Frontal cortex (tissue), 4 donors: ENCODE data around the gene DOCK1. TPM values are rescaled to one million over a fixed set of nuclear protein-coding genes. Genes with fewer than 3 reads are reported as not detected.
"Not testable (repeated sequence)": the region's sequence is repeated elsewhere in the genome, so short reads cannot be mapped to it uniquely, and the experiment has no call there.

Experiments
- DNase-seq, 2 donors: peaks; one replicate each; pipeline ENCODE4 v3.0.0; 2012; ENCODE audit warnings: low spot score in 2 of 2
- FAIRE-seq: peaks from 2 replicates; lab custom pipeline; 2012; peaks lifted over from hg19 to GRCh38; lab: Jason Lieb, UNC
- total RNA-seq: library from RNA; depleted of rRNA; stranded (reverse); fragments of >200 nt; gene quantifications from one replicate; pipeline ENCODE4 v1.2.3, GENCODE V29; 2014
- donor health status: control.
- donor health status: control.
- donor health status: control.

Gene DOCK1
- total RNA-seq, 1 donor from 2014 or later: 14.3 TPM

DNA sequence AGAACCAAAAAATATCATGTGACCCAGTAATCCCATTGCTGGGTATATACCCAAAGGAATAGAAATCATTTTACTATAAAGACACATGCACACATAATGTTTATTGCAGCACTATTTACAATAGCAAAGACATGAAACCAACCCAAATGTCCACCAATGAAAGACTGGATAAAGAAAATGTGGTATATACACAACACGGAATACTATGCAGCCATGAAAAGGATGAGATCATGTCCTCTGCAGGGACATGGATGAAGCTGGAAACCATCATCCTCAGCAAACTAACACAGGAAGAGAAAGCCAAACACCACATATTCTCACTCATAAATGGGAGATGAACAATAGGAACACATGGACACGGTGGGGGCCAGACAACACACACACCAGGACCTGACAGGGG, 5.7 kb upstream of the DOCK1 start:
- DNase-seq, FAIRE-seq: not testable (repeated sequence)

DNA sequence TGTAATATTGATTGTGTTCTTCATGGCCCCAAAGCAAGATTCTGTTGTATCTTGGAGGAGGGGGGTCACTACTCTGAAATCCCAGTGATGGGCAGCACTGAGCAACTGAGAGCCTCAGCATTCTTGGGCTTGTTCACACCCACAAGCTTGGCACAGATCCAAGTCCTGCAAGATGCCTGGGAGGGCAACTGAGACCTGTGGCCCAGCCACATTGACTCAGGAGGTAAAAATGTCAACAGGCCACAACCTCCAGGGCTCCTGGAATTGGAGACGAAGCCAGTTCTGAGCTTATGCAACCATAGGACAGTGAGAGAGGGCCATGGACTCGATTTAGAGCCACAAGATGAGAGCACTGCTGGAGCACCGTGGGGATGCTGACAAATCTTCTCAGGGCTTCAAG, 3.1 kb upstream of the DOCK1 start:
- FAIRE-seq (no peak), DNase-seq (no peak)

DNA sequence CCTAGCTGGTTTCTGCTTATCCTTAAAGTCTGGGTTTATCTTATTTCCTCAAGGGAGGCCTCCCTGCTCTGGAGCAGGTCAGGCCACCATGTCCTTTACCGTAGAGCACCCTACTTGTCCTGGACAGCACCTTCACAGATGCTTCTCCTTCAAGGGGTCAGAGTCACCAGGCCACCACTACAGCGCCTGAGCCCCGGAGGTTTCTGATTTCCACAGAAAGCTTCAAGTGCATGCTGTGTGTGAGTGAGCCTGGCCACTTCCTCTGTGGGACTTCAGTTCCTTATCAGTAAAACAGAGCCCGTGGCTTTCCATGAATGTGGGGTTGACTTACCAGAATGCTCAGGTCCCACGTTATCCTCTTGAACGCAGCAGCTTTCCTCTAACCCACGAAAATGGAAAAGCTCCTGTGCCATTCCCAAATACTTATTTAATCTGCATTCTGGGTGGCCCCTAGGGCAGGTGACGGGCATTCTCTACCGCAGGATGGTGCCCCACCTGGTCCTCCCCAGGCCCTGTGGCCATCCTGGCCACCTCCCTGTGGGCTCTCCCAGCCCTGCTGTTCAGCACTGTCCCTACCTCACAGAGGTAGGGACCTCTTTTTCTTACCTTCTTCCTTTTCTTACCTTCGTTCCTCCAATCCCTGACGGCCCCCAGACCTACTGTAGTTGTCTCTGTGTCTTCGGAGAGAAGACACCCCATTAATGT, 1.4 kb upstream of the DOCK1 start:
- FAIRE-seq (no peak), DNase-seq (no peak)

DNA sequence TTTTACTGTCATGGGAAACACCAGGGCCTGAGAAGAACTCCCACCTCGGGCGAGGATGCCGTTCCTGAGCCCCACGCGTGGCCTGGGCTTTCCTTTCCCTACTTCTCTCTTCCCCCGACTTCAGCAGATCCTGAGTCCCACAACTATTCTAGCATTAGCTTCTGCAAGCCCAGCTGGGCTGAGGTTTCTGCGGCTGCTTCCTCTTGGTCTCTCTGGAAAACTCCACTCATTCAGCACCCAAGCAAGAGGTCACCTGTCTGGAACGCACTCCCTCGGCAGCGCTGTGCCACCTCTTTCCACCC, 761 bp upstream of the DOCK1 start:
- DNase-seq (peak in 1 of 2 donors; percentile 24), FAIRE-seq (no peak)

DNA sequence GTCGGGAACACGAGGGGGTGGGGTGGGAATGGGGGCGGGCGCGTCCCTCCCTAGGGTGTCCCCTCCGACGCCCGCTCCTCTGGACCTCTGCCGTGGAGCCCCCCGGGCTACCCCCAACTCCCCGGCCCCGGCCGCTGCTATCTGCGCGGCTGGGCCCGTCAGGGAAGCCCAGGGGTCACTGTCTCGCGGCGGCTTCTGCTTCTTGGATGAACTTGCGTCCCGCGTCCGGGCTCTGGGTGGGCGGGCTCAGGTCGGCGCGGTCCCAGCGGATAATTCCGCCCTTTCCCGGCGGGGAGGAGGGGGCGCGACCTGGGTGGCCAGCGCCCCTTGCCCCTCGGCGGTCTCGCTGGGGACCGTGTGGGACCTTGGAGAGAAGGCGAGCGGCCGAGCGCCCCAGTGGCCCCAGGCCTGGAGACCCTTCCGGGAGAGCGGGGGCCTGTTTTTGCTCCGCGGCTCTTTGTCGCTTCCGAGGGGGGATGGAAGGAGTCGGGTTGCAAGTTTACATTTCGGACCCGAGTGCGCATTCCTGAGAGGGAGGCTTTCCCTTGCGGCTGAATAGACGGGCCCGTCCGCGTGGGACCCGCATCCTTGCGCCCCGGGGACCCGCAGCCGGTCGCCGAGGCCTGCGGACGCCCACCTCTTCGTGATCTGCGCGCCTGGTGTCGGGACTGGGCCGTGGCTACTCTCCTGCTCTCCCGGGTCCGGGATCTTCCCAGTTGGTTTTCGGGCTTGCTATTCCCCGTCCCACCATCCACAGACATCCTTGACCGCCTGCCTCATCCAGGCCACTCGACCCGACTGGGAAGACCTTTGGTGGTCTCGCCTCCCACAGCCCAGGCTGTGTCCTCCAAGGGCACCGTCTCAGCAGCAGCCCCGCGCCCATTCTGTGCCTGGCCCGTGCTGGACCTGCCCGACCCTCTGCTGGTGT, 812 bp downstream of the DOCK1 start:
- FAIRE-seq (no peak), DNase-seq (peak in 1 of 2 donors; percentile 52)

DNA sequence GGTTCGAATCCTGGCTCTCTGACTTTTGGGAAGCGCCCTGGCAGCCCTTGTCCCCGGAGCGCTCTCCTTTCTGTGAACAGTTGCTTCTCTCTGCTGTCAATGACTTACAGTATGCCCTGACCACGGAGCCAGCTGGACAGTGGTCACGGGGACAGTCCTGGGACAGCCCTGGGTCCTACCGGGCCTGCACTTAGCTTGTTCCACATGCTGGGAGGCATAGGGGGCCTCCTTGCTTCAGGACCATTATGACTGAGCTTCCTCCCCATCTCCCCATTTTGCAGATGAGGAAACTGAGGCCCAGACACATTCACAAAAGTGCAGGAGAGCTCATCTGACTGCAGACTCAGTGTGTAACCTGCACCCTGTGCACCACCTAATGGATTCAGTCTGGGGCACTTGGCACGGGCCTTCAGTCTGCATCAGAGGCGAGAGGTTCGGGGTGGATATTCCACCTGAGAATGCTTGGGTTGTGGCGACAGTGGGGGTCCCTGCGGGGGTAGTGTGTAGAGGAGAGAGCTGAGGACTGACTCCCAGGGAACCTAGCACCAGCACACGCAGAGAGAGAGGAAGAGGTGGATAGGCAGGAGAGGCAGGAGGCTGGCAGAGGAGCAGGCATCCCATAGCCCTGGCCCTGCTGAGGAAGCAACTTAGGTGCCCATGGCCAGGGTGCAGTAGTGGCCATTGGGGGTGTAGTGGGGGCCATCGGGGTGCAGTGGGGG, 1.6 kb downstream of the DOCK1 start:
- no peak for FAIRE-seq
- DNase-seq: no peak

DNA sequence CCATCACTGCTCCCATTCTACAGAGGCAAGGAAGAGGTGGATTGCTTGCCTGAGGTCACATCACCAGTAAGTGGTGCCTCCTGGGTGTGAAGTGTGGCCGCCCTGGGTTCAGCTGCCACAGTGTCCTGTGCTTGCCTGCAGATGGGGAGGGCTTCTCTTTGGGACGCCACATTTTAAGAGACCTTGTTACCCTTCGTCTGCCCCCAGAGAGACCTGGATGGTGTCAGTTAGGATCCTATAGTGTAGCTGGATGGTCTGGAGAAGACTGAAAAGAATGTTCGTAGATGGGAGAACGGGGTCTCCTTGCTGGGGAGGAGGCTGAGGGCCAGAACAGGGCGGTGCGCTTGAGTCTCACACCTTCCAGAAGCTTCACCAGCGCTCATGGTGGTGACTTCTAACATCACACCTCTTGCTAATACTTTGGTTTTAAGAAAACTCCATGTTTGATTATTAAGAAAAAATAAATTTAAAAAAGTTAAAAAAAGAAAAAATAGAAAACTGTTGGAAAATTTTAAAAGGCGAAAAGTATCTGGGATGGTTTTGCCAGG, 2.3 kb downstream of the DOCK1 start:
- DNase-seq (no peak), FAIRE-seq (no peak)

DNA sequence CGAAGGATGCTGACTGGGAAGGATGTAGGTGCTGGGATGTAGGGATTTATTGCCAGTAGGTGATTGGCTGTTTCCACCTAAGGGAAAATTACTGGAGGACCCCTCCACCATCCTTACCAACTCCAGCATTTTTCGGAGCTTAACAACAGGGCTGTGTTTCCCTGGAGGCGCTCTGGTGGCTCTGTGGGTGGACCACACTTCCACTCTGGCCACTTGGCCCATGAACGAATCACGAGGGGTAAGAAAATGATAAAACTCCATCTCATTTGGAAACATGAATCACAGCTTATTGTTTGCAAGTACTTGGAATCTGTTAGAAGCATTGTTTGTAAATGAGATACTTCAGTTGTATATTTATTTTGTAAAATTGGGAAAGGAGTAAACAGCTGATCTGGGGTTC, 3.0 kb downstream of the DOCK1 start:
- DNase-seq (peak; percentile 45 to 47), FAIRE-seq (no peak)

DNA sequence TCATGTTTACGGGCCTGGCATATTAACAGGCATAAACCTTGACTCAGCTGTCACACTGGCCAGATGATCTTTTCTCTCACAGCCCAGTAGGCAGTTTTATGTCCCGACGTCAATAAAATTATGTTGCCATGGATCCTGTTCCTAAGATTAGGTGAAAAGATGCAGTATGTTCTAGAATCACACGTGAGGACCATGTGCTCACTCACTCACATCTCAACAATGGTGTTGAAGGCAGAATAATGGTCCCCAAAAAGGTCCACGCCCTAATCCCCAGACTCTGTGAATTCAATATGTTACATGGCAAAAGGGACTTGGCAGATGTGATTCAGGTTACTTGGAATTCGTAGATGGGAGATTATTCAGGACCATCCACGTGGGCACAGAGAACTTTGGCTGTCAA, 3.5 kb downstream of the DOCK1 start:
- no peak for FAIRE-seq
- DNase-seq: no peak

DNA sequence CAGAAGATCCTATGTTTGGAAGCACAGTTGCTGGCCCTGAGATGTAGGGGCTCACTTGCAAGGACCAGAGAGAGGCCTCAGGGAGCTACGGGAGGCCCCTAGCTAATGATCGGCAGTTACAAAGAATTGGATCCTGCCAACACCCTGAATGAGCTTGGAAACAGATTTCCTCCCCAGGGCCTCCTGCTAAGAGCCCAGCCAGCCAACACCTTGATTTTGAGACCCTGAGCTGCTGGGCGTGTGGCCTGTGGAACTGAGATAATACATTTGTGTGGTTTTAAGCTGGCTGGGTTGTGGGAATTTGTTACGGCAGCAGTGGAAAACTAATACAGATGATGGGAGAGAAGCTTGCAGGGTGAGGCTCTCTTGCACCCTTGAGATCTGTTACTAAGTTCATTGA, 3.9 kb downstream of the DOCK1 start:
- FAIRE-seq (no peak), DNase-seq (no peak)

DNA sequence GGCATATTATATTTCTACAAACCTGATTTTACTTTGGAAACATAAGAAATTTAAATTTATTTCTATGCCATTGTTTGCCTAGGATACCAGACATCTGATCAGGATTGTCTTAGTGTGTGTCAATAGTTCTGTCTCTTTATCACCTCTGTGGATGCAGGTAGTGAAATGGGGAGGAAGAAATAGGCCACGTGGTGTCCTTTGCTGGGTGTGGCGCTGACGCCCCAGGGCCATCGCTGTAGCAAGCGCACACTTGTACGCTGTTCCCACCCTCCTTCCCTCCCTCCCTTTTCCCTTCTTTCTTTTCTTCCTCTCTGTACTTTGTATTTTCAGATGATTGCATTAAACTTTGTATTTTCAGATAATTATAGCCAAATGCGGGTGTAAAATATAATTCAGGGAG, 5.0 kb downstream of the DOCK1 start:
- FAIRE-seq (no peak), DNase-seq (no peak)

DNA sequence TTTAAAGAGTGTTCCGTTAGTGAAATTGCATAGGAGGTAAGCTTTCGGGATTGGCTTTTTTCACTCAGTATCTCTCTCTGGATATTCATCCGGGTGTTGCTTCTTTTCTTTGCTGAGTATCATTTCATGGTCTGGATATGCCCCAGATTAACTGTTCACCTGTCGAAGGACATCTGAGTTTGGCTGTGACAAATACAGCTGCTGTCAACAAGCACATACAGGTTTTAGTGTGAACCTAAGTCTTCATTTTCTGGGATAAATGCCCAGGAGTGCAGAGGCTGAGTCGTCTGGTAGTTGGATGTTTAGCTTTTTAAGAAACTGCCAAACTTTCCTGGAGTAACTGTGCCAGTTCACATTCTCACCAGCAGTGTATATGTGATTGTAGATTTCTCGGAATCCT, 5.6 kb downstream of the DOCK1 start:
- FAIRE-seq: no peak

DNA sequence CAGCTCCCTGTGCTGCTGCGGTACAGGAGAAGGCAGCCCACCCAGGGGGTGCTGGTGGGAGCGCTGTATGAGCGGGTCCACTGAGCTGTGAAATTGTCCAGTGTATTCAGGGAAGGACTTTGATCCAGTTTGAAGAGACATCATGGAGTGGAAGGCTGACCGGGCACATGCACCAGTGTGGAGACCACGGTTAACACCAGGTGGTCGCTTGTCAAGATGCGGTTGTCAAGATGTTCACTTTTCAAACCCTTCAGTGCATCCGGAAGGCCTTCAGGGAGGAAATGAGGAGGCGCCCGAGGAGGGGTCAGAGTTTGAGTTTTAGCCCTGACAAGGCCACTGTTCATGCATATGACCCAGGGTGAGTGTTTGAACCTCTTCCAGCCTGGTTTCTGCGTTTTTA, 6.1 kb downstream of the DOCK1 start:
- FAIRE-seq (no peak), DNase-seq (no peak)

More for the DNA sequence above, 5.6 kb downstream of the DOCK1 start:
- DNase-seq: no peak

DNA sequence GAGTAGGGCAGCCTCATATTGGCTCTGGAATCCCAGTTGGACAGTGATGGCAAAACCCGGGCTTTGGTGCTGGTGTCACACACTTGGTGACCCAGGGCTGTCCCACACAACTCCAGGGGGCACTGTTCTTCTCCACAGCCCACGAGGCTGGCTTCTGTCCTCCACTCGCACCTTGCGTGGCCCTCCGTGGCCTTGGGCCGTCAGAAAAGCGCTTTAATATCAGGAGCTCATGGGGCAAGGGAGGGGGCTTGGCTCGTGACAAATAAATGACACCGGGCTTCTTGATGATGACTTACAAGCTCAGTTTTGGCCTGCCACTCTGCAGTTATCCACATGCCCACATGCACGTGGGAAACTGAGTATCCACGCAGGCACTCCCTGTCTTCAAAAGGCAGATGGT, 8.1 kb downstream of the DOCK1 start:
- DNase-seq (no peak), FAIRE-seq (no peak)

DNA sequence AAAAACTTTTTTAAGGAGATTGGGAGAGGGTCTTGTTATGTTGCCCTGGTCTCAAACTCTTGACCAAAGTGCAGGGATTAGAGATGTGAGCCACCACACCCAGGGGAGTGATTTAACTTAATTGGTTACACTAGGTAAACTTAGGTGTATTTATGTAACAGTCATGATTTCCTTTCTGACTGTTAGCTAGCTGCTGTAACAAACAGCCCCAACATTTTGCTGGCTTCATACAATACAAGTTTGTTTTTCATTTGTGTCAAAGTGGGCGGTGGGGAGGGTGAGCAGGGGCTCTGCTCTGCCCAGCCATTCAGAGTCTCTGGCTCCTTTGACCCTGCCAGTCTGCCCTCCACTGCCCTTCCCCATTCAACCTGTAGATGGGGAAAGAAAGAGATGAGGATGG, 9.3 kb downstream of the DOCK1 start:
- DNase-seq: no peak
- no peak for FAIRE-seq

DNA sequence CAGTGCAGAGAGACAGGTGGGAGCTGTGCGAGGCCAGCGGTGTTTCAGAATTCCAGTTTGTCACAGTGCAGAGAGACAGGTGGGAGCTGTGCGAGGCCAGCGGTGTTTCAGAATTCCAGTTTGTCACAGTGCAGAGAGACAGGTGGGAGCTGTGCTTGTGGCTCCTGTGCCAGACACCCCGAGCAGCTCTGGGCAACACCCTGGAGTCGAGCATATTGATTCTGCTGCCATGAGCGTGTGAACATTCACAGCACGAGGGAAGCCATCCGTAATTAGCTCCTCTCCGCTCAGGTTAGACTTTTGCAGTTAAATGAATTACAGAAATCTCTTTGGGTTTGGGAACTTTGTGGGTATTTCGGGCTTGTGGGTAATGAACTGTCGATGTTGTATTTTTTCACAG, 11.7 kb downstream of the DOCK1 start:
- not testable (repeated sequence) for DNase-seq, FAIRE-seq

DNA sequence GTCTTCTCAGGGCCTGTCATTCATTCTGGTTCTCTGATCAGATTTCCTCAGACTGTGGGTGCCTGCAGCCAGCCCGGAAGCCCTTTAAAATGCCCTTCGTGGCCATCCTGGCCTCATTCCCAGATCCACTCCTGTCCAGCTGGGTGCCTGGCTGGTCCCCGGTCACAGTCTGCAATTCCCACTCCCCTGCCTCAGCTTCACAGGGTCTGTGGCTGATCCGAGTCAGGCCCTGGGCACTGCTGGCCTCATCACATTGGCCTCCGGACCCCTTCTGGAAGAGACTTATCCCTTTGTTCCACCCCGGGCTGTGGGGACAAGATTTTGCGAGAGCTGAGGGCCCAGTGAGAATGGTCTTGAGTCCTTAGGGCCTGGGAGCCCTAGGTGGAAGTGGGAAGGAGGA, 12.1 kb downstream of the DOCK1 start:
- FAIRE-seq (no peak), DNase-seq (no peak)

DNA sequence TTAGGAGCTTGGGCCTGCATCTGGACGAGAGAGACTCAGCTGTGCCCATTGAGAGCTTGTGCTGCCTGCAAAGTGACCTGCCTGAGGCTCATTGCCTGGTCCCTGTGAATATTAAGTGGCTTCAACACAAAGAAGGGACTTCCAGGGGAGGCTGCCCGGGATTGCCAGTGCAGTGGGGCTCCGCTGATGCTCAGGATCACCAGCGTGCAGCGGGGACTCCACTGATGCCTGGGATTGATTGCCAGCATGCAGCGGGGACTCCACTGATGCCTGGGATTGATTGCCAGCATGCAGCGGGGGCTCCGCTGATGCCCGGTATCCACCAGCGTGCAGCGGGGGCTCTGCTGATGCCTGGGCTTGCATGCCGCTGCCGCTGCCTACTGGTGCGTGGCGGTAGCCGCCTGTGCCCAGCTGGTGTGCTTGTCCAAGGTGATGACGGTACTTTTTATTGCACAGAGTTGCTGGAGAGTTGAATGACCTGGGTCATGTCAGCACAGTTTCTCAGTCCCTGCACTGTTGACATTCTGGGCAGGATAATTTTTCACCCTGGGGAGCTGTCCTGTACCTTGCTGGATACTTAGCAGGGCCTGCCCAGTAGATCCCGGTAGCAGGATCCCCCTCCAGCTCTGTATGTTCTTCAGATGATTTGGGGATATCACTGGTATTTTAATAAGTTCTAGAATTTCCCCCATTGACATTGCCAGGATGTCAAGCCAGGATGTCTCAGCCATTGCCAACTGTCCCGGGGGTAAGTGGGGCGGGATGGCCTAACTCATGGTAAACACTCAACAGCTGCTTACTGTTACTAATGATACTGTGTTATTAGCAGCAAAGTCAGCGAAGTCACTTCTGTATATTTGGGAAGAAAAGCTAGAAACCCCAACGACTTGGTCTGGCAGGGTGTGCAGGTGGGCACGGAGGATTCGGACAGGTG, 13.0 kb downstream of the DOCK1 start:
- no peak for FAIRE-seq
- DNase-seq: no peak

DNA sequence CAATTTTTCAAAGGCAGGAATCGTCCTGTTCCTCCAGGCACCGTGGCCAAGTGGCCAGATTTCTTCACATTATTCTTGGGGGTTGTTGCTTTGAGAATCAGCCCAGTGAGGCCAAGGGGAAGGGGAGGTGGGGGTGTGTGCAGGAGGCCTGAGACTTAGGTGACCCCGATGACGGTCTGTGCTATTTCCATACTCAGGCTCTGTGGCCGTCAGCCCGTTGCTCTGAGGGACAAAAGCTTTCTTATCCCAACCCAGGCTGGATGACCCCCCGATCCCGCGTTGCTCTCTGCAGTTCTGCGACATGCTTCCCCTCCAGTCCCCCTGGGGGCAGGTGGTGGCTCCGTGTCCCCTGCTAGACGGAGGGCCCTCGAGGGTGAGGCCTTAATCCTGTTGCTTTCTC, 14.2 kb downstream of the DOCK1 start:
- DNase-seq (no peak), FAIRE-seq (no peak)
